Retina (tissue), 1 donor: ENCODE data around the gene PNMA6E.

Experiments used
- DNase-seq: peaks from one replicate; pipeline ENCODE4 v3.0.0-alpha.2; 2016

PNMA6E gene

DNA sequence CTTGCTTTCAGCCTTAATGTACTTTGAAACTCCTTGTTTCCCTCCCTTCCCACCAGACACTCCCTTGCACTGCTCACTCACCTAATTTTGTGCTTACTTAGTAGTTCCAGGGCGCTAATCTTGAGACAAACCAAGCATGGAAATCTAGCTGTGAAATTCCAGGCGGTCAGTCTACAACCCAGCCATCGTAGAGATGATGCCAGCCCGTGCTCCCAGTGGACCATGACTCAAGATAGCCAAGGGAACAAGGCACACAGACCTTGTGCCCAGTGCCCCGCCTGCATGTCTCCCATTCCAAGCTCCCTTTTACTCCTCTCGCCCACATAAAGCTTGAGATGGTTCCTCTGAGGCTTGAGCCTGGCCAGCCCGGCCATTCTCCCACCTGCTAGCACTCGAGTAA, 33.7 kb upstream of the PNMA6E start:
- no peak for DNase-seq

DNA sequence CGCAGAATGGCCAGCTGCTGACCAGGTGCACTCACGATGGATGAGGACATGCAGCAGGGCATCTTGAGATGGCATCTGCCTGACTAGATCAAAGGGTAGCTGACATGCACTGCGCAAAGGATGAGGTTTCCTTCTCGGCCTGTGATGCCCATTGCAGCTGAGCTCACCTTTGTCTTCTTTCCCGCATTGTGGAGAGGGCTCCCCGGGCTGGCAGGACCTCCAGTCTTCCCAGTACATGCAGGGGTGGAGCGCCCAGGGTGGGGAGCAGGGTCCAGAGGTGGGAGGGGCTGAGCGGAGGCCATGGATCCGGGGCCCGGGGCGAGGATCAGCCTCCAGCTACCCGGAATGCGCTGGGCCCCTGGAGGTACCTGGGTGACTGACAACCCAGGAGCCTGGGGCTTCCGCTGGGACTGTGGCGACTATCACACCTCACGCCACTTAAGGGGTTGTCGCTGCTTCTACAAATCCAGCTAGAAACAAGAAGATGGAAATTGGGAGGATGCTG, 32.7 kb upstream of the PNMA6E start:
- DNase-seq: no peak

DNA sequence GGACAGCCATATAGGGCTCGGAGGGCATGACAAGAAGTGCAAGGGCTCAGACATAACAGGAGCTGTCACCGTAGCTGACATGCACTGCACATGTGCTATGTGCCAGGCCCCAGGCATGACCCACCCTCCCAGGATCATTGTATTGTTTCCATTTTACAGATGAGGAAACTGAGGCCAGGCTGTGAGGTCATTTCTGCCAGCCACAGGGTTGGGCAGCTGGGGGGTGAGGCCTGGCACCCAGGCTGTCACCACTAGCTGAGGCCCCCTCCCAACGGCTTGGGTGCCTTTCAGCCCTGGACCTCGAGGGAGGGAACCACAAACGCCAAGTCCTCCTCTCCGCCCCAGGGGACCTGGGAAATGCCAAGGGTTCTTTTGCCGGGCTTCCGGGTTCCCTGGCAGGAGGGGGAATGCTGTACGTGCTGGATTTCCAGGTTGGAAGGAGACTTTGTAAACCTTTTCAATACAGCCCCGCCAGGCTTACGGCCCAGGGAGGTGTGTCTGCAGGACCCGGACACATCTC, 32.1 kb upstream of the PNMA6E start:
- DNase-seq: no peak

DNA sequence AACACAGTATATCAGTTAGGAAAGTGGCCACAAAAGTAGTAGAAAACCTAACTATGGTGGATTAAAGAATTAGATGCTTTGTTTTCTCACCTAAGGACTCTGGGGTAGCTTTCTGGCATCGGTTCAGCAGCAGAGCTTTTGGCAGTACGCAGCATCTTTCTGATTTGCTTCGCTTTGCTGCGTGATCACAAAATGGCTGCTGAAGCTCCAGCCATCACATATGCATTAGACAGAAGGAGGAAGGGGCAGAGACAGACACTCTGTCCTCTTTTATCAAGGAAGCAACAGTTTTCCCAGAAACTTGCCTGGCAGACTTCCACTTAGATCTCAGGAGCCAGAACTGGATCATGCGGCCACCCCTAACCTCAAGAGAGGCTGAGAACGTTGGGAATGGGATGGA, 29.6 kb upstream of the PNMA6E start:
- DNase-seq: no peak

DNA sequence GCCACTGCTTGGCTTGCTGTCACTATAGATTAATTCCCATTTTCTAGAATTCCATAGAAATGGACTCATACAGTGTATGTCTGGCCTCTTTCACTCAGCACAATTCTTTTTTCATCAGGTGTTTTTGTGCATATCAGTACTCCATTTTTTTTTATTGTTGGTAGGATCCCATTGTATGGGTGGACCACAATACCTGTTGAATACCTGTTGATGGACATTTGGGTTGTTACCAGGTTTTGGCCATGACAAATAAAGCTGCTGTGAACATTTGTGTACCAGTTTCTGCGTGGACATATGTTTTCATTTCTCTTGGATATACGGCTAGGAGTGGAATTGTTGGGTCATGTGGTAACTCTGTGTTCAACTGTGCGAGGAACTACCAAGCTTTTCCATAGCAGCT, 25.1 kb upstream of the PNMA6E start:
- no peak for DNase-seq

DNA sequence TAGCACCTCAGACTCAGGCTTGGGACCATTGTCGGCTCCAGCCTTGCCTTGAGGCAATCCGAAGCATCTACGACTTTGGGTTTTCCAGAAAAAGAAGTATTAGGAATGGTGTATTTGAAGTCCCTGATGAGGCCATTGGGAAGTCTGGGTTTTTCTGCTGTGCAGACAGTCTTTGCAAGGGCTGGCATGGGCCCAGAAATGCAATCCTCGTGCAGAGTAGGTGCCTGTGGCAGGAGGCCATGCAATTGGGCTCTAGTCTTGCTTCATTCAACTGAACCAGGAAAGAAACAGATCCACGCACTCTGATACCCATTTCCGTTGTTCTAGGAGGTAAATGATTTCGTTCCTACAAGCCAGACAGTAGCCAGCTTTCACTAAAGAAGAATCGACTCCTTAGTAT, 22.5 kb upstream of the PNMA6E start:
- no peak for DNase-seq

DNA sequence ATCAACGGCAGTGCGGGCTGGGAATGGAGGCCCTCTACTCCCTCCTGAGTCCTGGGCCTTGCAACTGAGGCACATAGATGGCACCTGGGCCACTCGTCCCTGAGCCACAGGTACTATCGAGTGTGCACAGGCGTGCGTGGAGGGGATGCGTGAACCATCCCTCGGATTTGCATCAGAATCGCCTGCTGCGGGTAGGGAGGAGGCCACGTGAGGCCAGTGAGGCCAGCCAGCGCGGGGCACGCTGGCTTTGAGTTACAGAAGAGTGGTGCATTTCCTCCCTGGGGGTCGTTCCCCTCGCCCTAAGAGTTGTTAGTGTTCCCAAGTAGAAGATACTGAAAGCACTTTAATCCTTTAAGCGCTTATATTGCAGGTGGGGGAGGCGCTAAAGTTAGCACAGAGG, 20.7 kb upstream of the PNMA6E start:
- no peak for DNase-seq

DNA sequence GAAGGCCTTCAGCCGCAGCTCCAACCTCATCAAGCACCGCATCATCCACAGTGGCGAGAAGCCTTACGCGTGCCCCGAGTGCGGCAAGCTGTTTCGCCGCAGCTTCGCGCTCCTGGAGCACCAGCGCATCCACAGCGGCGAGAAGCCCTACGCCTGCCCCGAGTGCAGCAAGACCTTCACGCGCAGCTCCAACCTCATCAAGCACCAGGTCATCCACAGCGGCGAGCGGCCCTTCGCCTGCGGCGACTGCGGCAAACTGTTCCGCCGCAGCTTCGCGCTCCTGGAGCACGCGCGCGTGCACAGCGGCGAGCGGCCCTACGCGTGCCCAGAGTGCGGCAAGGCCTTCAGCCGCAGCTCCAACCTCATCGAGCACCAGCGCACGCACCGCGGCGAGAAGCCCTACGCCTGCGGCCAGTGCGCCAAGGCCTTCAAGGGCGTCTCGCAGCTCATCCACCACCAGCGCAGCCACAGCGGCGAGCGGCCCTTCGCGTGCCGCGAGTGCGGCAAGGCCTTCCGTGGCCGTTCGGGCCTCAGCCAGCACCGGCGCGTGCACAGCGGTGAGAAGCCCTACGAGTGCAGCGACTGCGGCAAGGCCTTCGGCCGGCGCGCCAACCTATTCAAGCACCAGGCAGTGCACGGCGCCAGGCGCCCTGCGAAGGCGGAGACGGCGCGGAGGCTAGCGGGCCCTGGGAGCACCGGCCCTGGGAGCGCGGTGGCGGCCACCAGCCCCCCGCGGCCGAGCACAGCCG, 19.9 kb upstream of the PNMA6E start:
- no peak for DNase-seq

DNA sequence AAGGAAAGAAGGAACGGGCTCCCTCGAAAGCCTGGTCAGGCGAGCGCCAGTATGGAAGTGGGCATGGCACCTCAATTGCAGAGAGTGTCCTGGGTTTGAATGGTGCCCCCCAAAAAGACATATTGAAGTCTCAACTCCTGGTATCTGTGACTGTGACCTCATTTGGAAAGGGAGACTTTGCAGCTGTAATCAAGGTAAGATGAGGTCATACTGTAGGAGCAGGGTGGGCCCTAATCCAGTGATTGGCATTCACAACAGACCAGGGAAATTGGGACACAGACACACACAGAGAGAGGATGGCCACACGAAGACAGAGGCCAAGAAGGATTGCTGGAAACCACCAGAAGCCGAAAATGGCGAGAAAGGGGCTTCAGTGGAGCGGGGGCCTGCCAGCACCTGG, 16.5 kb upstream of the PNMA6E start:
- no peak for DNase-seq

DNA sequence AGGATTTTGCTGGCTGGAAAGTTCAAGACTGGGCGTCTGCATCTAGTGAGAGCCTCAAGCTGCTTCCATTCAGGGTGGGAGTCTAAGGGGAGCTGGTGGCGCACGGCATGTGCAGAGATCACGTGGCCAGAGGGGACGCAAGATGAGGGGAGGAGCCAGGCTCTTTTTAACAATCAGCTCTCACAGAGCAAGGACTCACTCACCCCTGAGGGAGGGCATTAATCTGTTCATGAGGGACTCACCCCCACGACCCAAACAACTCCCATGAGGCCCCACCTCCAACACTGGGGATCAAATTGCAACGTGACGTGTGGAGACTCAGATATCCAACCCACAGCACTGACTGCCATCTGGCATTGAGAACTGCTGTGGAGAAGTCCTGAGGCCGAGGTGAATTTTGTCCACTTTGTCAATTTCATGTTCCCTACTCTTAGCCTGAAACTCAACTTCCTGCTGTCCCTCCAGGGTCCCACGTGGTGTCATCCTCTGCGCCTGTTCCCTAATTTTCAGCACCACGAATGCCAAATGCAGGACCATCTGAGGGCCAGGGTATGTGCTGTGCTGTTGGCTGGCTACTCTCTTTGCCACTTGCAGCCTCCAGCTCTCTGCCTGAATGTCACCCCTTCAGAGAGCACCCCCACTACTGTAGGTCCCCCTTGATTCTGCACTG, 15.8 kb upstream of the PNMA6E start:
- no peak for DNase-seq

DNA sequence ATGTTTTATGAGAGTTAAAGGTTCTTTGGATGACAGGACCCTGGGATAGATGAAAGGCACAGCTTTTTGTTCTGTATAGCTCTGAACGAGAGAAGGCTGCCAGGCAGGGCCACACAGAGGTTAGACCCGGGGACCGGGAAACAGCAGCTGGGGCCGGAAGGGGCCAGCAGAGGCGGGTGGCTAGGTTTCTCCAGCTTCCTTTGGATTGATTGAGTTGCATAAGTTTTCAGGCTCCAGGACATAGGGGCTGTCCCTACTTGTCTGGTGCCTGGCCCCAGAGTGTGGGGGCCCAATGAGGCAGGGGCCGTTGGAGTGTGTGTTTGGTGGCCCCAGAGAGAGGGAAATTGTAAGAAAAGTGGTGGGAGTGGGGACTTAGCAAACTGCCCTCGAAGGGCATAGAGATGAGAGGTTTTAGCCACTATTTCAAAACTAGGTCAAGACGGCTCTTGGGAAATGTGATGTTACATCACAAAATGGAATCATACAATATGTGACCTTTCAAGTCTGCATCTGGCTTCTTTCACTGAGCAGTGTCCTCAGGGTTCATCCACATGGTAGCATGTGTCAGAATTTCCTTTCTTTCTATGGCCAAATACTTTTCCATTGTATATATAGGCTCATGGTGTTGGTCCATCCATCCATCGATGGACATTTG, 13.8 kb upstream of the PNMA6E start:
- no peak for DNase-seq

DNA sequence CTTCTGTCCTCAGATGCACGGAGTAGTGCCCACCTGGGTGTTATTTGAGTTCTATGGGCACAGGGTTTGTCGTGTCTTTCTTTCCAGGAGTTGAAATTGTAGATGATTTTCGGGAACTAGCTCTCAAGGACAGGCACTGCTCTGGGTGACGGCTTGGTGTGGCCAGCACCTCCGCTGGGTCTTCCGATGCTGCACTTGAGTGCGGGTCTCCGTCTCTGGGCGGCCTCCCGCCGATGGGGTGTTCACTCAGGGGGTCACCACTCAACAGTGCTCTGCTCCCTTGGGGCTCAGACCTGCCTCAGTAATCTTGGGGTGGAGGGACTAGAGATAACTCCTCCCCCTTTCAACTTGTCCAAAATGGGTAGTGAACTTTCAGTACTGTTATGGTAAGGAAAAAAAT, 12.6 kb upstream of the PNMA6E start:
- no peak for DNase-seq

DNA sequence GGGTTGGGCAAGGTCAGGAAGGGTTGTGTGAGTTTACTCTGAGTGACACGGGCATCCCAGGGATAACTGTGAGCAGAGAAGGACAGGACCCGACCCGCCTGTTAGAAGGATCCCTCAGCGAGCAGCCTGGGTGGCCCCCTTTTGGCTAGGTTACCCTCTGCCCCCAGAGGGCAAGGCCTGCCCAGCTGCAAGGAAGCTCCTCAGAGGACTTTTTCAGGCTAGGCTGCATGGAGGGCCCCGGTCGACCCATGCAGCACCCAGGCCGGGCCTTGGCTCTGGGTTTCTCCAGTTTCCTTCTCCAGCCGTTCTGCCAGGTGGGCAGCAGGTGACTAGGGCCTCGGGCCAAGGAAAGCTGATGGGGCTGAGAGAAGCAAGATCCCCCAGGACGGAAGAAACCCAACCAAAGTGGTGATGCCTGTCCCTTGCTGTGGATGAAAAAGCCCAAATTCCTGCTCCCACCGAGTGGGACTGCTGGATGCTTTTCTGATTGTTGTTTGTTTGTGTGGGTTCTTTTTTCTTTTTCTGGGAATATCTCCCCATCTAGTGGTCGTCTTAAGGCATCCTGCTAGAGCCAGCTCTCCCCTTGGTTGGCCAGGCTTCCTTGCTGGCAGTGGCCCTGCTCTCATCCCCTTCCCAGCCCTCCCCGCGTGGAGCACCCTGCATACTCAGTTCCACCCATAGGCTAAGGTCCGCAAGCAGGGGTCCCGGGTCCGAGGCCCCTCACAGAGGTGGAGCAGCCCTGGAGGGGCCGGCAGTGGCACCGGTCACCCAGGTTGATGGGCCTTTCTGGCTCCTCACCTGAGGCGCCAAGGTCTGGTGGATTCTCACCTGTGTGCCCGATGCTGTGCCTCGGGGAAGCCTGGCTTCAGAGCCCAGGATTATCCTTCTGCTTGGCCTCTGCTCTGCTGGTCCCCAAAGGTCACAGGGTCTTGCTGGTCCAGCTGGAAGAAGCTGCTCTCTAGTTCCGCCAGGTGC, 11.9 kb upstream of the PNMA6E start:
- no peak for DNase-seq

DNA sequence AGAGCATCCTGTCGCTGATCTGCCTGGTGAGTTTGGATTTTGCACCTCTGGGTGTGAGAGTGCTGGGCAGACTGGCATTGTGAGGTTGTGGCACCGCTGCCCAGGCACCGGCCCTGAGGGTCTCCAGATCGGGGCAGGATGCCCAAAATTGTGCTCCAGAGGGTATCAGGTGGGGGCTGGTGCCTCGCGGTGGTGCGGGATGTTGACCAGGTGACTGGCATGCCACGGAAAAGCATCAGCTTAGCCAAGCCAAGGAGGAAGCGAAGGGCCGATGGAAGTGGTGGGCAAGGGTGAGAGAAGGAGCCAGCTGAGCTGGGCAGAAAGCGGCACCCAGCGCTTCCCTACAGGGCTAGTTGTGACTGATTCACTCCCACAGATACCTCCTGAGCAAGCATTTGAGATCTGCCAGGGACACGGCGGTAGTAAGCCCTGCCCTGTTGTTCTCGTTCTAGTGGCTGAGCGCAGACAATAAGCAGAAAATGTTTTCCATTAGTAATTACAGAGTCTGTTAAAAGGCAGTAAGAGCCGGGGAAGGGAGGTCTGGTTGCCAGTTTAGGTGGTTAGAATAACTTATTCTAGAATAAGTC, 10.9 kb upstream of the PNMA6E start:
- no peak for DNase-seq

DNA sequence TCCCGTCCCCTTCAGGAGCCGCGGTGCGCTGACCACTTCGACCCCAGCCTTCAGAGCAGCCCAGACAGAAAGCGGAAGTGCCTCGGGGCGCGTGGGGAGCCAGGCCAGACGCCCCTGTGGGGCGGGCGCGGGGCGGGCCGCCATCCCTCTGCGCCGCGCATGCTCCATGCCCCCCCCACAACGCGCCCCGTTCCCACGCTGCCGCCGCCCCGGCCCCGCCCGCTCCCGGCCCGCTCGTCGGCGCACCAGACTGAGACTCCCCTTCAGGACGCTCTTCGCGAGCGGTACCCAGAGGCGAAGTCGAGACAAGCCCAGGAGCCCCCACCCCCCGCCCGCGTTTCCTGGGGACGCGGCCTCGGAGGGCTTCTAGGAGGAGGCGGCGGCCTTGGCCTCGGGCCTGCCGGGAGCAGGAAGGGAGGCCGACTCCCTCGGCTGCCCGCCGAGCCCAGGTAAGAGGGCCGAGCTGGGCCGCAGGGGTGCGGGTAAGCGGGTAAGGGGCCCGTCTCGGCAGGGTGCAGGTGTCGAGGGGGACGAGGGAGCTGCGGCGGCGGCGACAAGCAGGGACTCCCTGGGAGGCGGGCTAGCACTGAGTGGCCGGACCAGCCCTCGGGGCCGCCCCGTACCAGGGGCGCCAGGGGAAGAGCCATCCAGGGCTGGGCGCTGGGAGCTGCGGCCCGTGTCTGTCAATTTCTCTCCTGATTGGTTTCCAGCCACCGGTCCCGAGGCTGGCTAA, 10.3 kb upstream of the PNMA6E start, which contains the start of gene ZFP92:
TSS of gene ZFP92 (plus strand) at position 218 of the 733 bp plus-strand sequence. CDS start 6,851 bp downstream, outside the sequence.
- DNase-seq: no peak

DNA sequence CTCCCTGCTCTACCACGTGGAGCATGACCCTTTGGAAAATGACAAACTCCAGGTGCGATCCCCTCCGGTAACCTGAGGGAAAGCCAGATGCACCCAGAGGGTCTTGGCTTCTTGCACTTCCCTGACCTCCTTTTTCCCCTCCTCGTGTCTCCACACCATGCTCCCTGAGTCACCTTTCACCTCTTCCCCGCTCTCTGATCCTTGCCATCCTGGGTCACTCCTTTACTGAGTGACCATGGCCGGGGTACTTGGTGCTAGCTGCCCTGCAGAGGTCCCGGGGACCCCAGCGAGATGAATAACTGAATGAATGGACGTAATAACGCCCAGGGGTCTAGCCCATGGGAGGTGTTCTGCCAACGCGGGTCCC, 9.7 kb upstream of the PNMA6E start:
- no peak for DNase-seq

DNA sequence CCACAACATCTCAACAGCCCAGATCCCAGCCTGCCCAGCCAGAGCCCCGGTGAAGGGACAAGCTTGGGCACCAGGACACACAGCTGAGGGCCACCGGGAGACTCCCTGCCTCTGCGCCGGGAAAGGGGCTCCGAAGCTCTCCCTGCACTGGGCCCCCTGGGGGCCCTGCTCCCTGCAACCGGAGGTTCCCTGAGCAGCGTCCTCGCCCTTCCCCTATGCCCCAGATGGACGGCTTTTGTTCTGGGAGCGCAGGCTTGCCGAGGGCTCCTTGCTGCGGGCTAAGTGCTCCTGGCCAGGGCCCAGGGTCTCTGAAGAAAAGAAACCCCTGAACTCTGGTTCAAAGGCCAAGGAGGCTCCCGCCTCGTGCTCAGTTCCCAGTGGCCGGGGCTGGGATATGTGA, 9.2 kb upstream of the PNMA6E start:
- DNase-seq: no peak

DNA sequence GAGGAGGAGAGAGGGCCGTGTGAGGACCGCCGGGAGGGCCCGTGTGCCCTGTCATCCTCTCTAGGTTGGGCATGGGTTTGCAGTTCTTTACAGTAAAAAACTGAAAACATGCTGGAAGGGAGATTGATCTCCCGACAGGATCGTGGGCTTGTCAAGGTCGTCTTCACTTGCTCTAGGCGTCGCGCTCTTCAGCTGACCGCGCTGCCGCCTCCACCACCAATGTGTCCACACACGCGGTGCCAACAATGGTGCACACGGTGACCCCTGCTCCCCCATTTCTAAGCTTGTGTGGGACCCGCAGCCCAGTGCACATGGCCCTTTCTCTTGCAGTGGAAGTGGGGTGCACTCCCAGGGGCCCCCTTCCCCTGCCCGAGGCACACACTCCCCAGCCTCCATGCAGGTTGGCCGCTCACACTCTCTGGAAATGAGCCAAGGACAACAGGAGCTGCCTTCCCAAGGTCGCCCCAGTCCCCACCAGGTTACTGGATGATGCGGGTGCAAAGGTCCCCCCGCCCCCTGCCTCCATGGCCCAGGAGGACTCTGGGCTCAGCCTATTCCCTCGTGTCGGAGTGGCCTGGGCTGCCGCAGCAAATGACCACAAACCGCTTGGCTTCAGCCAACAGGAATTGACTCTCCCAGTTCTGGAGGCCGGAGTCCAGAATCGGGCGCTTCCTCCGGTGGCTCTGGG, 8.4 kb upstream of the PNMA6E start:
- no peak for DNase-seq

DNA sequence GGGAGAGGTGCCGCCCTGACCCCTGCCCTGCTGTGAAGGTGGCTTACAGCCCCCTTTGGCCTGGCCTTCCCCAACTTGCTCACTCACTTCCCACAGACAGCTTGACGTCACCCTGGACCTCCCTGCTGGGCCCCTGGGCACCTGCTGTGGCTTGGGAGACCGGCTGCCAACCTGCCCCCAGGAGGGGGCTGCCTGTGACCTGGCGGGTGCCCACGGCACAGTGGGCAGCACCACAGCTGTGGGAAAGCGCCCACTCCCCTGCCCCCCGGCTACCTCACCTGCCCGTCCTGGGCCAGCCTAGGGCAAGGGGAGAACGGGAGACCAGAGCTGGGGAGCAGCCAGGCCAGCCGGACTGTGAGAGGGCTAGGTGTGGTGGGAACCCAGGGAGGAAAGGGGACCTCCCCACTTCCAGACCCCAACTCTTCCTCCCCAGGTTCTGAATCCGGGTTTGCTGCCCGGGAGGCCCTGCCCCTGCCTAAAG, 7.8 kb upstream of the PNMA6E start:
- no peak for DNase-seq

DNA sequence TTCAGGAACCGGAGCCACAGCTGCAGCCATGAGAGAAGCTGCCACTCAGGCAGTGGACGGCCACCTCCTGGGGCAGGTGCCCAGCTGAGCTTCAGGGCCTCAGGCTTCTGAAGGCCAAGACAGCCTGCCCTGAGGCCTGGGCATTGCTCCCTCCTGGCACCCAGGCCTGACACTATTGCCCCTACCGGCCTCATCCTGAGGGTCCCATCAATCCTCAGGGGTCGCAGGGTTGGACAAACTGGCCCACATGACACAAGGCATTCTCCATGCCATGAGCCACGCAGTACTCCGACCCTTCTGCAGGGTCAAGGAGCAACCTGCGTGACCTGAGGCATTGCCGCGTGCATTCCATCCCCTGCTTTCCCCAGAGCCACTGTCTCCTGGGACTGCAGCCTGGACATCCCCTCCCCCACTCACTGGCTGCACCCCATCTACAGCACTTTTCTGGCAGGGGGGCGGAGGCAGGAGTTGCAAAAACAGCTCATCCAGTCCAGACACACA, 7.1 kb upstream of the PNMA6E start:
- DNase-seq: no peak
